HepG2 (cell line): ENCODE data around the gene ZDHHC14. TPM values are rescaled to one million over a fixed set of nuclear protein-coding genes. Genes with fewer than 3 reads are reported as not detected.

ENCODE experiments used
- ARNTL ChIP-seq: sonication (generic); formaldehyde crosslinking; IDR thresholded peaks from 2 replicates; pipeline ENCODE4 v1.4.0; 2020; ENCODE audit warnings: mild to moderate bottlenecking, missing genetic modification reagents
- FOXC1 ChIP-seq: sonication (generic); formaldehyde crosslinking; IDR thresholded peaks from 2 replicates; pipeline ENCODE4 v1.8.0; 2022; ENCODE audit warnings: mild to moderate bottlenecking, missing genetic modification reagents, borderline replicate concordance
- HDAC6 ChIP-seq: fragments of 200-600 bp; sonication (generic); IDR thresholded peaks from 2 replicates; pipeline ENCODE4 v1.7.0; 2017; ENCODE audit warnings: mild to moderate bottlenecking, antibody characterized with exemption, low read length, low read depth
- HOXA5 ChIP-seq: sonication (generic); formaldehyde crosslinking; IDR thresholded peaks from 2 replicates; pipeline ENCODE4 v1.4.0; 2020; ENCODE audit warnings: missing genetic modification reagents
- RBAK ChIP-seq: sonication (generic); formaldehyde crosslinking; IDR thresholded peaks from 2 replicates; pipeline ENCODE4 v1.5.1; 2020; ENCODE audit warnings: mild to moderate bottlenecking, missing genetic modification reagents
- SRF ChIP-seq: IDR thresholded peaks from 2 replicates; pipeline ENCODE4 v1.6.1; 2011; ENCODE audit warnings: mild to moderate bottlenecking, low read depth, low read length, moderate library complexity
- SRSF9 ChIP-seq: fragments of 200-400 bp; formaldehyde crosslinking; IDR thresholded peaks from 2 replicates; pipeline ENCODE4 v1.6.1; 2018; ENCODE audit warnings: borderline replicate concordance, mild to moderate bottlenecking, low read depth, low read length; ENCODE audit not compliant: insufficient read depth, poor library complexity, severe bottlenecking
- ZFP1 ChIP-seq: IDR thresholded peaks from 2 replicates; pipeline ENCODE4 v1.6.1; 2016
- ZKSCAN8 ChIP-seq: IDR thresholded peaks from 2 replicates; pipeline ENCODE4 v1.6.1; 2016; ENCODE audit warnings: borderline replicate concordance, missing genetic modification reagents, missing compliant biosample characterization
- ZNF225 ChIP-seq: sonication (generic); formaldehyde crosslinking; IDR thresholded peaks from 2 replicates; pipeline ENCODE4 v1.4.0; 2020; ENCODE audit warnings: mild to moderate bottlenecking, missing genetic modification reagents
- ZNF234 ChIP-seq: sonication (generic); formaldehyde crosslinking; conservative IDR thresholded peaks from 2 replicates; pipeline ENCODE4 v1.5.1; 2020; ENCODE audit warnings: mild to moderate bottlenecking, missing genetic modification reagents
- ZNF24 ChIP-seq: fragments of 450-650 bp; IDR thresholded peaks from 2 replicates; pipeline ENCODE4 v1.6.1; 2017; ENCODE audit warnings: antibody characterized with exemption, mild to moderate bottlenecking
- ZNF3 ChIP-seq: IDR thresholded peaks from 2 replicates; pipeline ENCODE4 v1.7.0; 2017; ENCODE audit warnings: inconsistent platforms
- ZNF547 ChIP-seq: sonication (generic); formaldehyde crosslinking; IDR thresholded peaks from 2 replicates; pipeline ENCODE4 v1.5.1; 2020; ENCODE audit warnings: mild to moderate bottlenecking, missing genetic modification reagents
- ZNF703 ChIP-seq: sonication (generic); formaldehyde crosslinking; IDR thresholded peaks from 2 replicates; pipeline ENCODE4 v1.5.1; 2020; ENCODE audit warnings: missing genetic modification reagents, mild to moderate bottlenecking, moderate library complexity, borderline replicate concordance
- ZSCAN31 ChIP-seq: sonication (generic); formaldehyde crosslinking; IDR thresholded peaks from 2 replicates; pipeline ENCODE4 v1.5.0; 2020; ENCODE audit warnings: low read depth, mild to moderate bottlenecking, missing genetic modification reagents
- polyA plus RNA-seq, 8 experiments: library from polyadenylated mRNA; depleted of rRNA in 3 of 8; stranded (reverse) in 7 of 8; unstranded in 1 of 8; fragments of >200 nt; fragmentation: Illumina TruSeq in 4 of 8; extraction: Trizol in 4 of 8; gene quantifications; 2 replicates each; pipeline versions ENCODE4 v1.2.1 to v1.2.3, GENCODE V29; 2011 to 2016; ENCODE audit warnings: low read depth in 4 of 8, missing spikeins in 1 of 8, mixed read lengths in 1 of 8; ENCODE audit not compliant: insufficient read depth in 1 of 8
- total RNA-seq, 5 experiments: library from RNA; depleted of rRNA; stranded (reverse); fragments of >200 nt; fragmentation: Illumina TruSeq; extraction: Trizol; gene quantifications; 2 replicates each; pipeline ENCODE4 v1.2.3, GENCODE V29; 2016; ENCODE audit warnings: low read depth in 1 of 5
- TF ChIP-seq, protein P1 (sequence below): sonication (generic); formaldehyde crosslinking; IDR thresholded peaks from 2 replicates; pipeline ENCODE4 v1.5.0; 2020; ENCODE audit warnings: mild to moderate bottlenecking, missing genetic modification reagents
- TF ChIP-seq, protein P2 (sequence below), 2 experiments: sonication (generic) in 1 of 2; formaldehyde crosslinking in 1 of 2; IDR thresholded peaks; 2 replicates each; pipeline versions ENCODE4 v1.6.1 to v1.9.0; 2014 to 2022; ENCODE audit warnings: antibody characterized with exemption in 1 of 2, borderline replicate concordance in 1 of 2, inconsistent platforms in 1 of 2, low read depth in 1 of 2, missing genetic modification reagents in 1 of 2
- TF ChIP-seq, protein P3 (sequence below): sonication (generic); formaldehyde crosslinking; IDR thresholded peaks from 2 replicates; pipeline ENCODE4 v1.8.0; 2022; ENCODE audit warnings: missing genetic modification reagents, mild to moderate bottlenecking, moderate library complexity, borderline replicate concordance

ZDHHC14 gene
- total and polyA plus RNA-seq, 2 of the 13 experiments (the other 11 are each of a cell fraction or from before 2014, with no cell fraction given), result 3.7 to 9.5 TPM

DNA sequence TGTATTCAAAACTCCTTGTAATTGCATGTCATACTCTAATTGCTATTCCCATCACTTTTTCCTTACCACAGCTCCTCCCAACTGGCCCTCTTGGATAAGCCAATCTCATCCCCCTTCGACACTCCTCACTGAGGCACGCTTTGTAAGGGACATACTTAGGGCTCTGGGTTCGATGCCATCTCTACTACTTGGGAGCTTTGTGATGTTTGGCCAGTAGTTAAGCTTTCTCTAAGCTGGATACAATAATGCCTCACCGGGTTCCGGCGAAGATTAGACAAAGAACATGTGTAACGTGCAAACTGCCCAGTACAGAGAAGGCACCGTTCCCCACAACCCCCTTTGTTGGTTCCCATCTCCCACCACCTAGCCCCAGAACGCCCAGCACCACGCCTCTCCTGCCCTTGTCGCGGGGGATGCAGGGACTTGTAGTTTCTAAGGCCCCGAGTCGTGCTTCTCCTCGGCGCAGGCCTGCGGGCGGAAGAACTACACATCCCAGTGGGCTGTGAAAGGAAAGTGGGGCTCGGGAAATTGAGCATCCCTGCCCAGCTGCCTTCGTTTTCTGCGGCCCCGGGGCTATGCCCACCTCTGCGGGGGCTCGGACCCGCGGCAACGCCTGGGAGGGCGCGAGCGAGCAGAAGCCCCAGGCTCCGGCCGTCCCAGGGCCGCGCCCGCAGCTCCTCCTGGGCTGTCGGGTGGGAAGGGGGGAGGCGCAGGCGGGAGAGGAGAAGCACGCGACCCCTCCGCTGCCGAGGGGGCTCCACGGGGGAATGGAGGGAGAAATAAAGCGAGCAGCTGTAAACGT, 1.1 kb upstream of the ZDHHC14 start (continued):
- TF ChIP-seq, protein P1, sequence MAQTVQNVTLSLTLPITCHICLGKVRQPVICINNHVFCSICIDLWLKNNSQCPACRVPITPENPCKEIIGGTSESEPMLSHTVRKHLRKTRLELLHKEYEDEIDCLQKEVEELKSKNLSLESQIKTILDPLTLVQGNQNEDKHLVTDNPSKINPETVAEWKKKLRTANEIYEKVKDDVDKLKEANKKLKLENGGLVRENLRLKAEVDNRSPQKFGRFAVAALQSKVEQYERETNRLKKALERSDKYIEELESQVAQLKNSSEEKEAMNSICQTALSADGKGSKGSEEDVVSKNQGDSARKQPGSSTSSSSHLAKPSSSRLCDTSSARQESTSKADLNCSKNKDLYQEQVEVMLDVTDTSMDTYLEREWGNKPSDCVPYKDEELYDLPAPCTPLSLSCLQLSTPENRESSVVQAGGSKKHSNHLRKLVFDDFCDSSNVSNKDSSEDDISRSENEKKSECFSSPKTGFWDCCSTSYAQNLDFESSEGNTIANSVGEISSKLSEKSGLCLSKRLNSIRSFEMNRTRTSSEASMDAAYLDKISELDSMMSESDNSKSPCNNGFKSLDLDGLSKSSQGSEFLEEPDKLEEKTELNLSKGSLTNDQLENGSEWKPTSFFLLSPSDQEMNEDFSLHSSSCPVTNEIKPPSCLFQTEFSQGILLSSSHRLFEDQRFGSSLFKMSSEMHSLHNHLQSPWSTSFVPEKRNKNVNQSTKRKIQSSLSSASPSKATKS, result no peak
- no peak for TF ChIP-seq ZNF234 (CRISPR knock-in tag)
- peak; percentile 70 for TF ChIP-seq ZSCAN31 (CRISPR knock-in tag)
- TF ChIP-seq, protein P2, sequence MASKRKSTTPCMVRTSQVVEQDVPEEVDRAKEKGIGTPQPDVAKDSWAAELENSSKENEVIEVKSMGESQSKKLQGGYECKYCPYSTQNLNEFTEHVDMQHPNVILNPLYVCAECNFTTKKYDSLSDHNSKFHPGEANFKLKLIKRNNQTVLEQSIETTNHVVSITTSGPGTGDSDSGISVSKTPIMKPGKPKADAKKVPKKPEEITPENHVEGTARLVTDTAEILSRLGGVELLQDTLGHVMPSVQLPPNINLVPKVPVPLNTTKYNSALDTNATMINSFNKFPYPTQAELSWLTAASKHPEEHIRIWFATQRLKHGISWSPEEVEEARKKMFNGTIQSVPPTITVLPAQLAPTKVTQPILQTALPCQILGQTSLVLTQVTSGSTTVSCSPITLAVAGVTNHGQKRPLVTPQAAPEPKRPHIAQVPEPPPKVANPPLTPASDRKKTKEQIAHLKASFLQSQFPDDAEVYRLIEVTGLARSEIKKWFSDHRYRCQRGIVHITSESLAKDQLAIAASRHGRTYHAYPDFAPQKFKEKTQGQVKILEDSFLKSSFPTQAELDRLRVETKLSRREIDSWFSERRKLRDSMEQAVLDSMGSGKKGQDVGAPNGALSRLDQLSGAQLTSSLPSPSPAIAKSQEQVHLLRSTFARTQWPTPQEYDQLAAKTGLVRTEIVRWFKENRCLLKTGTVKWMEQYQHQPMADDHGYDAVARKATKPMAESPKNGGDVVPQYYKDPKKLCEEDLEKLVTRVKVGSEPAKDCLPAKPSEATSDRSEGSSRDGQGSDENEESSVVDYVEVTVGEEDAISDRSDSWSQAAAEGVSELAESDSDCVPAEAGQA (IDR thresholded peaks at IDR 0.05; ENCODE audit: low read depth), result peak; percentile 63; the same call in 1 of the 2 replicates
- TF ChIP-seq, protein P2 (CRISPR knock-in tag; IDR thresholded peaks at IDR 0.05; ENCODE audit: borderline replicate concordance), result peak; percentile 28; the same call in 1 of the 2 replicates
- 0 out of 2 replicates have a peak, but pooled peaks have one; percentile 3 for TF ChIP-seq ZNF225 (CRISPR knock-in tag)
- no peak for TF ChIP-seq RBAK (CRISPR knock-in tag)
- TF ChIP-seq ZNF547 (CRISPR knock-in tag), result no peak
- TF ChIP-seq HDAC6, result no peak
- TF ChIP-seq, protein P3, sequence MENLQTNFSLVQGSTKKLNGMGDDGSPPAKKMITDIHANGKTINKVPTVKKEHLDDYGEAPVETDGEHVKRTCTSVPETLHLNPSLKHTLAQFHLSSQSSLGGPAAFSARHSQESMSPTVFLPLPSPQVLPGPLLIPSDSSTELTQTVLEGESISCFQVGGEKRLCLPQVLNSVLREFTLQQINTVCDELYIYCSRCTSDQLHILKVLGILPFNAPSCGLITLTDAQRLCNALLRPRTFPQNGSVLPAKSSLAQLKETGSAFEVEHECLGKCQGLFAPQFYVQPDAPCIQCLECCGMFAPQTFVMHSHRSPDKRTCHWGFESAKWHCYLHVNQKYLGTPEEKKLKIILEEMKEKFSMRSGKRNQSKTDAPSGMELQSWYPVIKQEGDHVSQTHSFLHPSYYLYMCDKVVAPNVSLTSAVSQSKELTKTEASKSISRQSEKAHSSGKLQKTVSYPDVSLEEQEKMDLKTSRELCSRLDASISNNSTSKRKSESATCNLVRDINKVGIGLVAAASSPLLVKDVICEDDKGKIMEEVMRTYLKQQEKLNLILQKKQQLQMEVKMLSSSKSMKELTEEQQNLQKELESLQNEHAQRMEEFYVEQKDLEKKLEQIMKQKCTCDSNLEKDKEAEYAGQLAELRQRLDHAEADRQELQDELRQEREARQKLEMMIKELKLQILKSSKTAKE (CRISPR knock-in tag), result no peak
- peak; percentile 79; the same call in 1 of the 2 replicates for TF ChIP-seq ARNTL
- no peak for TF ChIP-seq ZNF24
- TF ChIP-seq ZNF3 (CRISPR knock-in tag), result no peak
- no peak for TF ChIP-seq ZKSCAN8 (CRISPR knock-in tag)
- TF ChIP-seq HOXA5 (CRISPR knock-in tag), result peak; percentile 71; the same call in 1 of the 2 replicates
- TF ChIP-seq FOXC1, result no peak
- TF ChIP-seq SRSF9, result no peak
- no peak for TF ChIP-seq ZFP1 (CRISPR knock-in tag)
- TF ChIP-seq SRF, result no peak
- no peak for TF ChIP-seq ZNF703 (CRISPR knock-in tag)
